ENCODE data around the gene ZNF318.
"Not testable (repeated sequence)": the region's sequence is repeated elsewhere in the genome, so short reads cannot be mapped to it uniquely, and the experiment has no call there.

The ZNF318 gene

DNA sequence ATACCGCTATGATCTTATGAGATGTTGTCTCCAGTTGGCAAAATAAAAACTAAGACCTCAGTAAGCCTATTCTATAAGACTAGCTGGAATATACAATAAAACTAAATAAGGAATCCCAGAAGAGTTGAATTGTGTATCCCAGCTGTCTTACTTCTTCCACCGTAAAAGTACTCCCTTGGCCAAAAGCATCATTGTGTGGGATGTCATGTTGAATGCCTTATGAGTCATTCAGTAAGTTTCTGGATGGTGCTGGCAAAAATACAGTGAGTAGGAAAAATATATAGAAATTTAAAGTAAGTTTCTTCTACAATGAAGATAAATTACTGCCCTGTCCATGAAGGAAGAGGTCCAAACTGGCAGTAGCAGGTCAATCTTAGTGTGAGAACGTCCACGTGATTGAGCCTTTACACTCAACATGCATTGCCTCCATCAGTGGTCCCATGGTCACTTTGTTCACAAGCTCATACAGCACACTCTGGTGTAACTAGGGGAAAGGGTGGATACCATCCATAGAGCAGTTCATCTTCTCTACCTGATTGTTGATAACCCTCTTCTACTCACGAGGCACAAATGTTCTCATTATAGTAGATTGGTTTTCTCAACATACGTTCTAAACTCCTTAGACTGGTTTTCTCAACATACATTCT is 13.7 kb upstream of the ZNF318 start:
- DNase-seq (ENCODE audit: low read depth): peak; percentile 51

DNA sequence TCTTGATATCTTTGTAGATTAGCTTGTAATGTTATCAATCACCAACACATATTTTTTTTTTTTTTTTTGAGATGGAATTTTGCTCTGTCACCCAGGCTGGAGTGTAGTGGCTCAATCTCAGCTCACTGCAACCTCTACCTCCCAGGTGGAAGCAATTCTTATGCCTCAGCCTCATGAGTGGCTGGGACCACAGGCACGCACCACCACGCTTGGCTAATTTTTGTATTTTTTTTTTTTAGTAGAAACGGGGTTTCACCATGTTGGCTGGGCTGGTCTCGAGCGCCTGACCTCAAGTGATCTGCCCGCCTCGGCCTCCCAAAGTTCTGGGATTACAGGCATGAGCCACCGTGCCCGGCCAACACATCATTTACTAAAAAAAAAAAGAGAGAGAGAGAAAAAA is 11.4 kb upstream of the ZNF318 start:
- DNase-seq (ENCODE audit: low read depth): not testable (repeated sequence)

DNA sequence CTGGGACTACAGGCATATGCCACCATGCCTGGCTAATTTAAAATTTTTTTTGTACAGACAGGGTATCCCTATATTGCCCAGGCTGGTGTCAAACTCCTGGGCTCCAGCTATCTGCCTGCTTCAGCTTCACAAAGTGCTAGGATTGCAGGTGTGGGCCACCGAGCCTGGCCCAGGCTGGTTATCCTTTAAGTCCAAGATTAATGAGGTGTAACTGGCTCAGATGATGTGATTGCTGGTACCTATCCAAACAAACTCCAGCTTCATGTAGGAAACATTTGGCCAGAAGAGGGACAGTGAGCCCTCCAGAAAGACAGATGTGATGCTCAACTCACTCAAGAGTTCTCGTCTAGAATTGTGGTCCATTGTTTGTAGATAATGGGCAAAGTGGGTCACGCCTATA is 9.2 kb upstream of the ZNF318 start:
- no peak for DNase-seq (ENCODE audit: low read depth)

DNA sequence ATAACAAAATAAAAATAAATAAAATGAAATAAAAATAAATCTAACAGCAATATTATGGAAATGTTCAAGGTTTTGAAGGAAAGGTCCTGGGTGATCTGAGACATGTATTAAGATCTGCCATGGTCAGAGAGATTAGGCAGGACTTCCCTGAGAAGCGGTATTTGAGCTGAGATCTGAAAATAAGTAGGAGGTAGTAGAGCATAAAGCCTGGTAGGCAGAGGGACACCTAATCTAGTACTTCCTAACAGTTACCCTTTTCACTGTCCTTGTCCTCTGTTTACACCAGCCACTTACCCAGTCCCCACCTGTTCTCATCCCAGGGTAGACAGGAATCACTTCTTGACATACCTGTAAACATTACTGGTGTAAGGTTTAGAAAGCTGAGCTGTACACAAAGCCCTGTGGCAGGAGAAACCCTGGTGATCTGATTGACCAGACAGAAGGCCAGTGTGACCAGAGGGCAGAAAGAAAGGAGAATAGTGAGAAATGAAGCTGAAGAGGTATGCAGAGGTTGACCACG is 8.3 kb upstream of the ZNF318 start:
- no peak for DNase-seq (ENCODE audit: low read depth)

DNA sequence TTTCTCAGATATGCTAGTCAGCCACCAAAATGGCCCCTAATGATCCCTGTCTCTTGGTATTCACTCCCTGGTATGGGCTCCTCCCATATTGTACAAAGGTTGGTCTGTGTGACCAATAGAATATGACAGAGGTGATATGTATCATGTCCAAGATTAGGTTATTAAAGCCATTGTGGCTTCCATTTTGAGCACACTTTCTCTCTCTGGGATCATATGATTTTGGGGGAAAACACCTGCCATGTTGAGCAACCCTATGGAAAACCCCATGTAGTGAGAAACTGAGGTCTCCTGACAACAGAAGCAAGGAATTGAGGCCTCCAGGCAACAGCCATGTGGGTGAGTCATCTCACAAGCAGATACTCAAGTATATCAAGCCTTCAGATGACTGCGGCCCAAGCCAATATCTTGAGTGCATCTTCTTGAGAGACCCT is 7.1 kb upstream of the ZNF318 start:
- no peak for DNase-seq (ENCODE audit: low read depth)

DNA sequence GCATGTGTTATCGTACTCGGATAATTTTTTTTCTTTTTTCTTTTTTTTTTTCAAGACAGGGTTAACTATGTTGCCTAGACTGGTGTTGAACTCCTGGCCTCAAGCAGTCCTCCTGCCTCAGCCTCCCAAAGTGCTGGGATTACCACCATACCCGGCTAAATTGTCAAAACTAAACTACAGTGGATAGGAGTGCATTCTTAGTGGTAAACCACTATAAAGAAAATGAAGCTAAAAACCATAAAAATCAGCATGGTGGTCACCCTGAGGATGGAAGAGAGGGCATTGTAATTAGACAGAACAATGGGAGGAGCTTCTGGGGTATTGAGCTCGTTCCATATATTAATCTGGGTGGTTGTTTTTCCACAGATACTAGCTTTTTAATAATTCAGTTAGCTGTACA is 6.2 kb upstream of the ZNF318 start:
- DNase-seq (ENCODE audit: low read depth): no peak

DNA sequence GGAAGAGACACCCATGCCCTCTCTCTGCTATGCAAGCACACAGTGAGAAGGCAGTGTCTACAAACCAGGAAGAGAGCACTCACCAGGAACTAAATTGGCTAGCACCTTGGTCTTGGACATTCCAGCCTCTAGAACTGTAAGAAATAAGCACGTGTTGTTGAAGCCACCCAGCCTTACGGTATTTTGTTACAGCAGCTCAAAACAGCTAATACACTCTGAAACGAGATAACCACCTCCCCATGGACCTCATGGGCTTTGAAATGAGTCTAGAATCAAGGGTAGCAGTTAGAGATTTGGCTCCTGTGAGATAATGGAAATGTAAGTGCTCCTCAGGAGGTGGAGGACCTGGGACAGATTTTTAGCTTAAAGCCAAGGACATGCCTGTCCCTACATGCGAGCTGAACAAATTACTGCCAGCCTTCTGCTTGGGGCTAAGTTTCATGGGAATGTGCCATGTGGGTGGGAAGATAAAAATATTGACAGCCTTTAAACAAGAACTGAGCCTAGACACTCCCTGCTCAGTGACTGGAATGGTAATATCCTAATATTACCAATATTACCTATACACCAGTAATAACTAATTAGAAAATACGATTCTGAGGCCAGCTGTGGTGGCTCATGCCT is 3.9 kb upstream of the ZNF318 start:
- DNase-seq (ENCODE audit: low read depth): no peak

DNA sequence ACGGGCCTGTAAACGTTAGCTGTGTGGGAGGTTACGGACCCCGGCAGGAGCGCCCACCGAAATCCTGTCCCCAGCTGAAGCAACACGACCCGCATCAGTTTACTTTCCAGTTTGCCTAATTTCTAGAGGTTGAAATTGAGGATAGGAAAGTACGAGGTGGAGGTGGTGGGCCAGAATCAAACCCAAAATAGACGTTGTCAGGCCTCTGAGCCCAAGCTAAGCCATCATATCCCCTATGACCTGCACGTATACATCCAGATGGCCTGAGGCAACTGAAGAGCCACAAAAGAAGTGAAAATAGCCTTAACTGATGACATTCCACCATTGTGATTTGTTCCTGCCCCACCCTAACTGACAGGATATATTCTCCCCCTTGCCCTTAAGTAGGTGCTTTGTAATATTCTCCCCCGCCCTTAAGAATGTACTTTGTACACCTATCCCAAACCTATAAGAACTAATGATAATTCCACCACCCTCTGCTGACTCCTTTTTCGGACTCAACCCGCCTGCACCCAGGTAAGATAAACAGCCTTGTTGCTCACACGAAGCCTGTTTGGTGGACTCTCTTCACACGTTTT is 645 bp upstream of the ZNF318 start:
- DNase-seq (ENCODE audit: low read depth): not testable (repeated sequence)

DNA sequence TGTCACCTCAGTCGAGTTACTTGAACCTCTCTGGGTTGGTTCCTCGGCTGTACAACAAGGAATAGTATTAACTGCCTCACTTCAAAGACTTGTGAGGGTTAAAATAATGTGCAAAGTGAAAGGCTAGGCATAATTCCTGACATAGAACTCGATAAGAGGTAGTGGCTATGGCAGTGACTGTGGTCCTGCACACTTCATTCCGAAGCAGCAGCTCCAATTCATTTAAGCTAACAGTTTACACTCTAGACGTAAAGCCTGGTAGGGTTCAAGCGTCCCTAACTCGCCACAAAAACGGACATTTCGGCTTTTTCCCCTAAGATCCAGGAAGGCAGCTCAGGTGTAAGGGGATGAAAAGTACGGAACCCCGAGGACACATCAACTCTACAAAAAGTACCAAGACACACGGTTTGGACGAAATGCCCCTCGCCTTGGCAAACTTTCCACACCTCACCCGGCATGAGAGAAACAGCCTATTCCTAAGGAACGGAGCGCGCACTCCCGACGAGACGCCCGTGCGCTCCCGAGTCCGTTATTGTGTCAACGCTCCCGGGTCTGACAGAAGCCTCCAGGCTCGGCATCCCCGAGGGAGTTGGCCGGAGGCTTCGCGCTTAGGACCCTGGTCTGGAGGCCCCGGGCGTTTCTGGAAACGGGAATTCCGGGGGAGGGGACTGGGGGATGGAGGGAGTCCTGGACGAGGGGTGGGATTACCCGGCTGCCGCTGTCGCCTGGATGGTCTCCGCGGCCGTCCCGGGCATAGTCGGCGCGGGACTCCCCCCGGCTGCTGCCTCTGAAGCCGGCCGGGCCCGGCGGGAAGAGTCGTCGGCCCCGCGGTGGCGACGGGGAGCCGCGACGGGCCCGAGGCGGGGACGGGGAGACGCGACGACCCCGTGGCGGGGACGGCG is 937 bp downstream of the ZNF318 start:
- DNase-seq (ENCODE audit: low read depth): no peak

DNA sequence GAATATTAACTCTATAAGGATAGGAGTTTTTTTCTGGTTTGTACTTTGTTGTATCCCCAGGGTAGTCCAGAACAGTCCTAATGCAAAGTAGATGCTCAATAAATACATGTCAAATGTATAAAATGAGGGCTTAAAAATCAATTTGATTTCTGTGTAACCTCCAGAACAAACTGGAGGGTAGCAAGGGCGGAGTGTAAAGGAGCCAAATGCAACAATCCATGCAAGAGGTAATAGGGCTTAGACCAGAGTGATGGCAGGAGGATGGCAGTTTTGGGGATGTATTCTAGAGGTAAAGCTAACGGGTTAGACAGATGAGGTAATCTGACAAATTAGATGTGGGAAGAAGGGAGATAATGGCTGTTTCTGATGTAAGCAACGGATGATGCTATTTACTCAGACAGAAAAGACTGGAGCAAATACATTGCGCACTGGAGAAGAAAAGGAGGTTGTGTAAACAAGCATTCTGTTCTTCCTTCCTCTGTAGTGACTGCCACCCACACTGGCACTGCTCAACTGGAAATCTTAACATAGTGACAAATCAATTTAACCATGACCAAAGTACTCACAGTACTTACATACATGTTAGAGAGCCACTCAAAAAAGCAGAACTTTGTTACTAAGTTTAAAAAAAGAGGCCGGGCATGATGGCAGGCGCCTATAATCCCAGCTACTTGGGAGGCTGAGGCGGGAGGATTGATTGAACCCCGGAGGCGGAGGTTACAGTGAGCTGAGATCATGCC is 2.0 kb downstream of the ZNF318 start:
- DNase-seq (ENCODE audit: low read depth): no peak

DNA sequence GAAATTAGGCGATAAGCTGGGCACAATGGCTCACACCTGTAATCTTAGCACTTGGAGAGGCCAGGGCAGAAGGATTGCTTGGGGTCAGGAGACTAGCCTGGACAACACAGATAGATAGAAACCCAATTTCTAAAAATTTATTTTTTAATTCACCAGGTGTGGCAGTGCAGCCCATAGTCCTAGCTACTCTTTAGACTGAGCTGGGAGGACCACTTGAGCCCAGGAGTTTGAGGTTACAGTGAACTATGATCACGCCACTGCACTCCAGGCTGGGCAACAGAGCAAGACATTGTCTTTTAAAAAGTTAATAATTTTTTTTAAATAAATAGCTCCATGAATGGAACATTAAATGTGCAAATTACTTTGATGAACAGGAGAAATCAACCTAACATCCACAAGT is 8.2 kb downstream of the ZNF318 start:
- DNase-seq (ENCODE audit: low read depth): no peak

DNA sequence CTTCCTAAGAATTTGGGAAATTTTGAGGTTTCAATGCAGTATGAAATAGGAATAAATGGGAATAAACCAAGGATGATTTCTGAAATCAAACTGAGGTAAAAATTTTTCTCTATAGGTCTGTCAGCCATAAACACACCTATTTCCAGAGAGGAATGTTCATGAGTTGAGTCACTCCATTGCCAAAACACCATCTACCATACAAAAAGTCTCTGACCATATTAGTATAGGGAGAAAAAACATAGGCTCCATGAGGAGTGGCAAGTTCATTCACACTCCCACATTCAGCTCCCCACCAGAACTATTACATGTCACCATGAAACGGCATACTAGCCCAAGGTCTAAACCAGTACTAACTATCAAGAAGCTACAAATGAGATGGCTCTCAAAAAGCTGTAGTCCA is 9.6 kb downstream of the ZNF318 start:
- no peak for DNase-seq (ENCODE audit: low read depth)

DNA sequence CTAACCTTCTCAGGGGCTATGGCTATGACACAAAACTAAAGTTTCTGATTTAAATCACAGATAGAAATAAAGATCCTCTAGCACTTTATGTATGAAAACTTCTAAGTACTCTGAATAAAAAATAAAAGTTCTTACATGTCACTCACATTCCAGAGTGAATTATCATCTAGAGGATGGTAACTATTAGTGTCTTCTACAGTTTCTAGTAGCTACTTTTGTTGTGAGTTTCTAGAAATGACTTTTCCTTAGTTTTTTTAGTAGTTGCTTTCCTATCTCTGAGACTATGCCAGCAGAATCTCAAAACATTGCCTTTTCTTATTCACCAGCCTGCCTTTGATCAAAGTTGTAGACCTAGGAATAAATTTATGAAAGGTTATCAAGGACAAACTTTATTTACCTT is 10.1 kb downstream of the ZNF318 start:
- no peak for DNase-seq (ENCODE audit: low read depth)

DNA sequence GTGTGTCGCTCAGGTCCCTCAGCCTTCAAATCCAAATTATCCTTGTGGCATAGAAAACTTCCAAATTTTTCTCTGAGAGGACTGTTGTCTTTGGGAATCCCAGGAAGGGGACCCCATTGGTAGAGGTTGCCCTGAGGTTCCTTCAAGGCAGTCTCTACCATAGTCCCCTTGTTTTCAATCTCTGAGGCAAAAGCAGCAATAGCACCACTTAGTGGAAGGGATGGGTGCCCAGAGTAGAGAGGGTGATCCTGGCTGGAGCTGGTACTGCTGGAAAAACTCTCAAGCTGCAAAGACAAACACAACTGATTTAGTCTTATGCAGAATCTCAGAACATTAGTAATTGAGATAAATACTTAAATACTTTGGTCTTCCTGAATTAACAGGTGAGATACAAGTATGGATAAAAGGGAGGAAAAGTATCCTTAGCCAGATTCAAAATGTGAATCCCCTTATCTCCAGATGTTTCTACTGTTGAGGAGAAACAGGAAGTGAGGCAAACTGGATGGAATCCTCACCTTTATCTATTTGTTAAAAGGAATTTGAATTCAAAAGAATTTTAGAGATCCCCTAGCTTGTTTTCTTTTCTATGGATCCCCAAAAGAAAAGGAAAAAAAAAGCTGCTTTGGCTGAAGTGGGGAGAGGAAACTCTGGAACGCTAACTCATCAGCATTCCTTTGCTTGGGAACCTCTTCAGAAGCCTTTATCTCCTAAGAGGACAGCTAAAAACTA is 13.4 kb downstream of the ZNF318 start:
- no peak for DNase-seq (ENCODE audit: low read depth)

DNA sequence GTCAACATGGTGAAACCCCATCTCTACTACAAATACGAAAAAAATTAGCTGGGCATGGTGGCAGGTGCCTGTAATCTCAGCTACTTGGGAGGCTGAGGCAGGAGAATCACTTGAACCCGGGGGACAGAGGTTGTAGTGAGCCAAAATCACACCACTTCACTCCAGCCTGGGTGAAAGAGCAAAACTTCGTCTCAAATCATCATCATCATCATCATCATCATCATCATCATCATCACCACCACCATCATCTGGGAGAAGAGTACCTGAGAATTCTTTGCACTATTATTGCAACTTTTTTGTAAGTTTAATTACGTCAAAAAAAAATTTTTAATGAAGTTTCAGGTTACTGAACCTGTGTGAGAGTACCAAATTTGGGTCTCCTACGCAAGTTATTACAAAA is 17.5 kb downstream of the ZNF318 start:
- not testable (repeated sequence) for DNase-seq (ENCODE audit: low read depth)

DNA sequence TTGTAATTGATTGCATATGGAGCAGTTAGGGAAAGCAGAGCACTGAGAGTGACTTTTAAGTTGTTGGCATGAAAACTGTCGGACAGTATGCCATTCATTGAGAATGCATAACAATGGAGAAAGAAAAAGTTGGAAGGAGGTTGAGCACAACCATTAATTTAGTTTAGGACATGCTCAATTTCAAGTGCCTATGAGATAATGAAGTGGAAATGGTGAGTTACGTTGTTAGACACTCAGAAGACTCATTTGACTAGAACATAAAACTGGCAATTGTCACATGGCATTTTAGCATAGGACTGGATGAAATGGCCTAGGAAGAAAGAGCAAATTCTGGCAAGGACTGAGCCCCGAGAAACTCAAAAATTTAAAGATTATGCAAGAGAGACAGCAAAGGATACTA is 22.0 kb downstream of the ZNF318 start:
- no peak for DNase-seq (ENCODE audit: low read depth)

DNA sequence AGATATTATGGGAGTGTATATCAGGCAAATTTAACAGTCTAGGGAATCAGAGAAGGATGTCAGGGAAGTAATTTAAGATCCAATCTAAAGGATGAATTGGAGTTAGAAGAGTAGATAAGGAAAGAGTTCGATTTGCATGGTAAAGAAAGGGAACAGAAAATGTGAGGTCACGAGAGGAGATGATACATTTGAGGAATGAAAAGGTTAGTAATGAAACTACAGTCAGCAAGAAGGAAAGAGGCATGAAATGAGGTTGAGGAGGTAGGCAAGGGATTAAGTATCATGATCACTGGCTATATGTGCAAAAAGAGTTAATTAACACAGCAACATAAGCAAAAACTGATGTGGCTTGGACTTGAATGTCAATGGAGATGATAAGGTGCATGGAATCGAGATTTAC is 22.4 kb downstream of the ZNF318 start:
- no peak for DNase-seq (ENCODE audit: low read depth)

DNA sequence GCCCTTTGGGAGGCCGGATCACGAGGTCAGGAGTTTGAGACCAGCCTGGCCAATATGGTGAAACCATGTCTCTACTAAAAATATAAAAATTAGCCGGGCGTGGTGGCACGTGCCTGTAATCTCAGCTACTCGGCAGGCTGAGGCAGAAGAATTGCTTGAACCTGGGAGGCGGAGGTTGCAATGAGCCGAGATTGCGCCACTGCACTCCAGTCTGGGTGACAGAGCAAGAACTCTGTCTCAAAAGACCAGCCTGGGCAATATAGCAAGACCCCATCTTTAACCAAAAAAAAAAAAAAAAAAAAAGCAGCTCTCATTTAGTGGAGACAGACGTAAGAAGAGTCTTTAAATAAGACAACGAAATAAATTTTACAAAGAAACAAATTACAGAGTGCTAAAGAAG is 23.2 kb downstream of the ZNF318 start:
- DNase-seq (ENCODE audit: low read depth): not testable (repeated sequence)

DNA sequence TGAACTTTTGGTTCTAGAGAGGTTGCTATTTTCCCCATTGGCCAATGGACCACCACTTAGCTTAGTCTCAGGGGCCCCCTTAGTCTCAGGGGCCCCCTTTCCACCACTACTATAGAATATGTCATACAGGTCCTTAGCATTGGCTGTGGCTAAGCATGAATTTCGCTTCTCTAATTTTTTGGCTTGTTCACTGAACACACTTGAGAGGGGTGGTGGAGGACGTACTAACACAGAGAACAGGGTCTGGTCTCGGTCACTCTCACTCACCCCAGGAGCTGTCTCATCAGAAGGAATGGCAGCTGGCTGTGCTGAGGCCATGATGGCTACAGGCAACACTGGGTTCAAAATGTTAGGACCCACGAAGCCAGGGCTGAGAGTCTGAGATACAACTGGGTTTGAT is 30.3 kb downstream of the ZNF318 start:
- no peak for DNase-seq (ENCODE audit: low read depth)

DNA sequence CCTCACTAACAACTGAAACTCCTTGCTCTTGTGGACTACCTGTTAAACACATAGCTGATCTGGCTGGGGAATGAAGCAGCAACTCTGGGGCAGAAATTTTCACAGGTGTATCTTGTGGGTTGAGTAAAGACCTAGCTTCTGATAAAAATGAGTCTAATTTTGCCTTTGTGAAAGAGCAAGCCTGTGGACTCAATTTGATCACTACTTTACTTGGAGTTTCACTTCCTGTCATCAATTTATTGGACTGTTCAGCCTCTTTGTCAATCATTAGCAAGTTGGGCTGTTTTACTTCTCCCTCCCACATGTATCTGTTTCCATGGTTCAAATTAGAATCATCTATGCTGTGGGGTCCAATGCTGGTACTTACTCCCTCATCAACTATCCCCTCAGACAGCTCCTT is 31.2 kb downstream of the ZNF318 start:
- no peak for DNase-seq (ENCODE audit: low read depth)

DNA sequence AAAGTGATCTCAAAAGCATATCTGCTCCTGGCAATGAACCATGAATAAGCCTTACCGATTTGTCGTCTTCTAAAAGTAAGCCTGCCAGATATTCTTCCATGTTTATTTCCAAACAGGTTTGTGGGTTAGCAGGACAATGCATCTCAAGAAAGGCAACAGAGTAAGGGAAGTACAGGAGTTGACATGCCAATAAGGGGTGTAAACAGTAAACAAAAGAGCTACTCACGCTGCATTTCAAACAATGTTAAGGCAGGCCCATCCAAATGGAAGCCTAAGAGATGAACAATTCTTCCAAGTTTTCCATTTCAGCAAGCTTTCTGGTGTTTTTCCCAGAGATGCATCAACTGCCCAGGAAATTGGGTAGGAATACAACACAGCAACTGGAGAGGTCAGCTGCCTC is 33.1 kb downstream of the ZNF318 start:
- no peak for DNase-seq (ENCODE audit: low read depth)
